CD4-positive, alpha-beta T cell treated with Interferon gamma for 1 hour (primary cell): ENCODE results near the gene TTLL13.
"Not testable (repeated sequence)": the region's sequence is repeated elsewhere in the genome, so short reads cannot be mapped to it uniquely, and the experiment has no call there.

ENCODE experiments used
- DNase-seq: peaks from one replicate; pipeline ENCODE4 v3.0.0-alpha.2; 2020

The TTLL13 gene

GRCh38 chr15:90240856-90241255 is 8.5 kb upstream of the TTLL13 start:
- DNase-seq, result no peak

GRCh38 chr15:90241343-90242192 is 7.8 kb upstream of the TTLL13 start:
- no peak for DNase-seq

- DNase-seq, result no peak
Measured at GRCh38 chr15:90243943-90244639, 5.3 kb upstream of the TTLL13 start.

- DNase-seq, result no peak
Measured at GRCh38 chr15:90248789-90249202, 560 bp upstream of the TTLL13 start.

GRCh38 chr15:90257776-90258175 is 8.4 kb downstream of the TTLL13 start:
- no peak for DNase-seq

- DNase-seq, result no peak
Measured at GRCh38 chr15:90259524-90259923, 10.2 kb downstream of the TTLL13 start.

- DNase-seq, result not testable (repeated sequence)
Measured at GRCh38 chr15:90260731-90261130, 11.4 kb downstream of the TTLL13 start.

- DNase-seq, result no peak
Measured at GRCh38 chr15:90261811-90262210, 12.5 kb downstream of the TTLL13 start.

- no peak for DNase-seq
Measured at GRCh38 chr15:90262426-90262825, 13.1 kb downstream of the TTLL13 start.

GRCh38 chr15:90264671-90265070 is 15.3 kb downstream of the TTLL13 start:
- DNase-seq, result no peak

- DNase-seq, result peak; percentile 90
Measured at GRCh38 chr15:90265271-90266060, 16.1 kb downstream of the TTLL13 start, which contains the start of gene NGRN. NGRN (plus strand) TSS chr15:90265672; CDS start chr15:90265713, 41 bp downstream.

GRCh38 chr15:90266061-90266431 is 16.7 kb downstream of the TTLL13 start:
- DNase-seq, result peak; percentile 47

GRCh38 chr15:90266485-90266884 is 17.1 kb downstream of the TTLL13 start:
- no peak for DNase-seq

GRCh38 chr15:90268415-90268814 is 19.1 kb downstream of the TTLL13 start:
- no peak for DNase-seq

GRCh38 chr15:90270502-90271150 is 21.3 kb downstream of the TTLL13 start:
- no peak for DNase-seq

- DNase-seq, result no peak
Measured at GRCh38 chr15:90271459-90272166, 22.3 kb downstream of the TTLL13 start.

GRCh38 chr15:90278467-90278866 is 29.1 kb downstream of the TTLL13 start:
- not testable (repeated sequence) for DNase-seq

- DNase-seq, result not testable (repeated sequence)
Measured at GRCh38 chr15:90280743-90281142, 31.4 kb downstream of the TTLL13 start.

GRCh38 chr15:90281637-90282036 is 32.3 kb downstream of the TTLL13 start:
- not testable (repeated sequence) for DNase-seq

GRCh38 chr15:90286678-90287077 is 37.3 kb downstream of the TTLL13 start:
- DNase-seq, result peak; percentile 49

GRCh38 chr15:90287101-90287500 is 37.7 kb downstream of the TTLL13 start:
- no peak for DNase-seq

- no peak for DNase-seq
Measured at GRCh38 chr15:90287946-90288345, 38.6 kb downstream of the TTLL13 start.
